Neural crest cell (in vitro differentiated cells): ENCODE measurements around the gene CCDC68. TPM values are rescaled to one million over a fixed set of nuclear protein-coding genes. Genes with fewer than 3 reads are reported as not detected.

Experiments
- DNase-seq: peaks from one replicate; pipeline ENCODE4 v3.0.0; 2021; ENCODE audit warnings: low read depth, mixed read lengths, low spot score
- H3K27ac Mint-ChIP-seq: one replicate; pipeline ENCODE4 v1.8.0; 2021; ENCODE audit warnings: mild to moderate bottlenecking, mixed read lengths; ENCODE audit not compliant: unreplicated experiment
- H3K27me3 Mint-ChIP-seq: 2 replicates; pipeline ENCODE4 v1.8.0; 2021; ENCODE audit warnings: low read depth, mild to moderate bottlenecking, mixed read lengths
- H3K36me3 Mint-ChIP-seq: 2 replicates; pipeline ENCODE4 v1.8.0; 2021; ENCODE audit warnings: low read depth, mild to moderate bottlenecking, mixed read lengths
- H3K4me1 Mint-ChIP-seq: 2 replicates; pipeline ENCODE4 v1.8.0; 2021; ENCODE audit warnings: mixed read lengths
- H3K4me3 Mint-ChIP-seq: one replicate; pipeline ENCODE4 v1.8.0; 2021; ENCODE audit warnings: mild to moderate bottlenecking, mixed read lengths
- H3K9me3 Mint-ChIP-seq: 2 replicates; pipeline ENCODE4 v1.8.0; 2021; ENCODE audit warnings: mixed read lengths
- total RNA-seq: library from RNA; stranded (reverse); gene quantifications from 2 replicates; pipeline ENCODE4 v1.2.1, GENCODE V29; 2021
- TF ChIP-seq, protein P1 (sequence below): fragments of 200-600 bp; sonication (generic); conservative IDR thresholded peaks from 2 replicates; pipeline ENCODE4 v1.5.0; 2021; ENCODE audit warnings: antibody characterized with exemption, mild to moderate bottlenecking

CCDC68 gene
- total RNA-seq, 1 donor from 2014 or later = not detected

- DNase-seq = no peak
- Mint-ChIP-seq H3K27me3 (no peaks in the 10 kb centered on the region), H3K4me3 (no peak overlapping the region), H3K4me1 (no peaks in the 10 kb centered on the region), H3K27ac (peak overlapping the region; percentile 54), H3K9me3 (no peaks in the 10 kb centered on the region), H3K36me3 (no peaks in the 10 kb centered on the region)
- TF ChIP-seq, protein P1, sequence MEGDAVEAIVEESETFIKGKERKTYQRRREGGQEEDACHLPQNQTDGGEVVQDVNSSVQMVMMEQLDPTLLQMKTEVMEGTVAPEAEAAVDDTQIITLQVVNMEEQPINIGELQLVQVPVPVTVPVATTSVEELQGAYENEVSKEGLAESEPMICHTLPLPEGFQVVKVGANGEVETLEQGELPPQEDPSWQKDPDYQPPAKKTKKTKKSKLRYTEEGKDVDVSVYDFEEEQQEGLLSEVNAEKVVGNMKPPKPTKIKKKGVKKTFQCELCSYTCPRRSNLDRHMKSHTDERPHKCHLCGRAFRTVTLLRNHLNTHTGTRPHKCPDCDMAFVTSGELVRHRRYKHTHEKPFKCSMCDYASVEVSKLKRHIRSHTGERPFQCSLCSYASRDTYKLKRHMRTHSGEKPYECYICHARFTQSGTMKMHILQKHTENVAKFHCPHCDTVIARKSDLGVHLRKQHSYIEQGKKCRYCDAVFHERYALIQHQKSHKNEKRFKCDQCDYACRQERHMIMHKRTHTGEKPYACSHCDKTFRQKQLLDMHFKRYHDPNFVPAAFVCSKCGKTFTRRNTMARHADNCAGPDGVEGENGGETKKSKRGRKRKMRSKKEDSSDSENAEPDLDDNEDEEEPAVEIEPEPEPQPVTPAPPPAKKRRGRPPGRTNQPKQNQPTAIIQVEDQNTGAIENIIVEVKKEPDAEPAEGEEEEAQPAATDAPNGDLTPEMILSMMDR = no peak
These were observed 53.6 kb downstream of the CCDC68 start for GRCh38 chr18:54905629-54906028.

DNA sequence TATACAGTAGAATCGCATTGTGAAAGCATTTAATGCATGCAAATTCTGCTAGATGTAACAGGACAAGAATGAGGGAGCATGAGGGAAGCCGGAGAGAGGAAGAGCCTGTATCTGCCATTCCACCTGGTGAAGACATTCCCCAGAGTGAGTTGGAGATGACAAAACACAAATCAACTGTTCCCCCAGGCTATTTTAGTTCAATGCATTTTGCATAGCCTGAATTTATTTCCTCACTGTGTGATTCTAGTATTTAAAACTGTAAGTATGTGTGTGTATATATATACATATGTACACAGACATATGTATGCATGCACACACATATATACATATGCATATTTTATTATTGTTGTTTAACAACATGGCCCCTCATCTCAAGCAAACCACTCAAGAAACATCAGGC lies 54.7 kb downstream of the CCDC68 start:
- H3K27ac Mint-ChIP-seq = no peak overlapping the region
- no peaks in the 10 kb centered on the region for H3K27me3 Mint-ChIP-seq
- no peak overlapping the region for H3K4me3 Mint-ChIP-seq
- TF ChIP-seq, protein P1 = no peak
- no peaks in the 10 kb centered on the region for H3K9me3 Mint-ChIP-seq
- DNase-seq = no peak
- no peaks in the 10 kb centered on the region for H3K4me1 Mint-ChIP-seq
- H3K36me3 Mint-ChIP-seq = no peaks in the 10 kb centered on the region

DNA sequence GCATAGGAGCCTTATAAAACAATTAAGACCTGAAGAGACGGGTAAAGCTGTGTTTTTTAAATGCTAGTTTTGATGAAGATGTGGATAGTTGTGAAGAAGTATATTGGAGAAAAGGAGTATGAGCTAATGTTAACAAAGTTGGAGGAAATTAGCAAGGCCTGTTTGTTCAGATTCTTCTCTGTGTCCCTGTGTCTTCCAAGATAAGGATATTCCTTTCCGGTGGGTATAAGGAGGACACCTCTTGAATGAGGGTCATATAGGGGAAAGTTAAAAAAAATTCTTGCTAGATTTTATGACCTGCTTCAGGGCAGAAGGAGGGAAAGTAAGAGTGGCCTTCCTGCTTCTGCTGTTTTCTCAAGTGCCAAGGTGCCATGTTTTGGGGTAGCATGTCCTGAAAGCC lies 59.0 kb downstream of the CCDC68 start:
- TF ChIP-seq, protein P1 = no peak
- Mint-ChIP-seq H3K27ac (no peak overlapping the region), H3K27me3 (no peaks in the 10 kb centered on the region), H3K9me3 (no peaks in the 10 kb centered on the region), H3K4me3 (no peak overlapping the region), H3K36me3 (no peaks in the 10 kb centered on the region), H3K4me1 (no peaks in the 10 kb centered on the region)
- no peak for DNase-seq

GRCh38 chr18:54899500-54899899 lies 59.8 kb downstream of the CCDC68 start:
- Mint-ChIP-seq H3K4me1 (no peaks in the 10 kb centered on the region), H3K27ac (no peak overlapping the region), H3K9me3 (no peaks in the 10 kb centered on the region), H3K27me3 (no peaks in the 10 kb centered on the region), H3K36me3 (no peaks in the 10 kb centered on the region), H3K4me3 (no peak overlapping the region)
- TF ChIP-seq, protein P1 = no peak
- DNase-seq = no peak

GRCh38 chr18:54888933-54889332 lies 70.3 kb downstream of the CCDC68 start:
- H3K4me1 Mint-ChIP-seq = no peaks in the 10 kb centered on the region
- no peaks in the 10 kb centered on the region for H3K27me3 Mint-ChIP-seq
- peaks cover 3% of the 10 kb centered on the region for H3K9me3 Mint-ChIP-seq
- TF ChIP-seq, protein P1 = no peak
- DNase-seq = no peak
- no peaks in the 10 kb centered on the region for H3K36me3 Mint-ChIP-seq
- no peak overlapping the region for H3K4me3 Mint-ChIP-seq
- no peak overlapping the region for H3K27ac Mint-ChIP-seq

GRCh38 chr18:54888378-54888777 lies 70.9 kb downstream of the CCDC68 start:
- TF ChIP-seq, protein P1 = no peak
- H3K4me1 Mint-ChIP-seq = no peaks in the 10 kb centered on the region
- no peak for DNase-seq
- H3K9me3 Mint-ChIP-seq = peaks cover 3% of the 10 kb centered on the region
- H3K36me3 Mint-ChIP-seq = no peaks in the 10 kb centered on the region
- H3K4me3 Mint-ChIP-seq = no peak overlapping the region
- H3K27ac Mint-ChIP-seq = no peak overlapping the region
- no peaks in the 10 kb centered on the region for H3K27me3 Mint-ChIP-seq
